ENCODE data around the gene IL22RA1. TPM values are rescaled to one million over a fixed set of nuclear protein-coding genes. Genes with fewer than 3 reads are reported as not detected.

The IL22RA1 gene
- total RNA-seq, 1 experiment from 2014 or later = 1.2 TPM

- no peak overlapping the region for H3K4me2 ChIP-seq (ENCODE audit: low read length)
- no peak overlapping the region for H3K4me3 ChIP-seq (ENCODE audit: low read length)
- no peak overlapping the region for H3K27ac ChIP-seq (ENCODE audit: low read length)
- CTCF ChIA-PET = no interaction called here
- no peaks in the 10 kb centered on the region for H3K9me3 ChIP-seq (ENCODE audit: low read length)
- no peak for TF ChIP-seq CTCF (conservative IDR thresholded peaks at IDR 0.05; ENCODE audit: low read depth, low read length)
- TF ChIP-seq EZH2 (IDR thresholded peaks at IDR 0.05; ENCODE audit: low read length, unreplicated experiment) = no peak
- TF ChIP-seq EZH2phosphoT487 (IDR thresholded peaks at IDR 0.05; ENCODE audit: borderline replicate concordance, low read length) = no peak
- DNase-seq = no peak
- H3K27me3 ChIP-seq (ENCODE audit: low read length) = no peaks in the 10 kb centered on the region
- H3K9me2 ChIP-seq (replicated peaks; ENCODE audit: low read length) = no peaks in the 10 kb centered on the region
- no peak overlapping the region for H2AFZ ChIP-seq (ENCODE audit: low read length)
- ATAC-seq = no peak
- peaks cover 23% of the 10 kb centered on the region for H3K4me1 ChIP-seq (ENCODE audit: insufficient read depth, low read length)
- H4K20me1 ChIP-seq (ENCODE audit: low read length) = no peaks in the 10 kb centered on the region
- no peaks in the 10 kb centered on the region for H3F3A ChIP-seq (ENCODE audit: low read length, unreplicated experiment)
- no peaks in the 10 kb centered on the region for H3K36me3 ChIP-seq (ENCODE audit: low read depth, low read length)
- POLR2A ChIA-PET (ENCODE audit: unreplicated experiment) = no interaction called here
- BruUV-seq (replicated peaks) = no TSS peak
- no peaks in the 10 kb centered on the region for H3K79me2 ChIP-seq (ENCODE audit: low read length)
- intact Hi-C loops (cut with micrococcal nuclease) = no loop called here
- no peak overlapping the region for H3K9ac ChIP-seq (ENCODE audit: low read length)
Measured at GRCh38 chr1:24152631-24153494, 9.9 kb upstream of the IL22RA1 start.

- DNase-seq (peak; percentile 69), ATAC-seq (no peak)
- BruUV-seq (replicated peaks) = no TSS peak
- Histone ChIP-seq H3K9me2 (replicated peaks; ENCODE audit: low read length) (no peaks in the 10 kb centered on the region), H3K27me3 (ENCODE audit: low read length) (no peaks in the 10 kb centered on the region), H4K20me1 (ENCODE audit: low read length) (no peaks in the 10 kb centered on the region), H3K4me3 (ENCODE audit: low read length) (peak overlapping the region; percentile 68; the same call in 1 of the 2 replicates), H3K4me1 (ENCODE audit: insufficient read depth, low read length) (peaks cover 23% of the 10 kb centered on the region), H3K36me3 (ENCODE audit: low read depth, low read length) (no peaks in the 10 kb centered on the region), H3K4me2 (ENCODE audit: low read length) (peak overlapping the region; percentile 92), H3K9ac (ENCODE audit: low read length) (peak overlapping the region; percentile 67; the same call in 1 of the 2 replicates), H3K79me2 (ENCODE audit: low read length) (no peaks in the 10 kb centered on the region), H3K9me3 (ENCODE audit: low read length) (no peaks in the 10 kb centered on the region), H3F3A (ENCODE audit: low read length, unreplicated experiment) (no peaks in the 10 kb centered on the region), H2AFZ (ENCODE audit: low read length) (peak overlapping the region; percentile 73; the same call in 1 of the 2 replicates), H3K27ac (ENCODE audit: low read length) (peak overlapping the region; percentile 77)
- intact Hi-C loops (cut with micrococcal nuclease) = loop anchor here (2.0 kb wide), 1 partner anchor 36 kb away; the partner anchor contains the start of gene IFNLR1
- POLR2A ChIA-PET (ENCODE audit: unreplicated experiment) = interaction anchor here (0.6 to 1.0 kb wide), 2 partner anchors 8 to 171 kb away, joined by 4 to 6 read pairs; partner anchors contain the start of gene SRSF10
- no peak for TF ChIP-seq CTCF (conservative IDR thresholded peaks at IDR 0.05; ENCODE audit: low read depth, low read length)
- no peak for TF ChIP-seq EZH2phosphoT487 (IDR thresholded peaks at IDR 0.05; ENCODE audit: borderline replicate concordance, low read length)
- no peak for TF ChIP-seq EZH2 (IDR thresholded peaks at IDR 0.05; ENCODE audit: low read length, unreplicated experiment)
- CTCF ChIA-PET = interaction anchor here (0.6 to 2.3 kb wide), 6 partner anchors 32 to 243 kb away, joined by 3 to 25 read pairs (median 5); no protein-coding TSS in a partner anchor
Measured at GRCh38 chr1:24151175-24151533, 8.2 kb upstream of the IL22RA1 start.

Measured in PC-3 (cell line).